Transverse colon (tissue), 4 donors: ENCODE results near the gene RBMXL2.

Experiments used
- CTCF ChIP-seq, 5 experiments: fragments of 200-600 bp in 3 of 5; fragments of 450-650 bp in 2 of 5; sonication (generic) in 3 of 5; IDR thresholded peaks; 1 replicate in 2 of 5; 2 replicates in 3 of 5; pipeline ENCODE4 v1.5.1; 2016 to 2017; ENCODE audit warnings: antibody characterized with exemption in 5 of 5, inconsistent platforms in 3 of 5, mild to moderate bottlenecking in 2 of 5, moderate library complexity in 1 of 5
- EP300 ChIP-seq: sonication (generic); formaldehyde crosslinking; IDR thresholded peaks from one replicate; pipeline ENCODE4 v1.6.1; 2017; ENCODE audit warnings: antibody characterized with exemption, low read depth
- POLR2A ChIP-seq: fragments of 450-650 bp; IDR thresholded peaks from one replicate; pipeline ENCODE4 v1.6.1; 2016; ENCODE audit warnings: antibody characterized with exemption, mild to moderate bottlenecking, moderate library complexity
- POLR2AphosphoS5 ChIP-seq, 3 donors: sonication (generic); formaldehyde crosslinking; IDR thresholded peaks; one replicate each; pipeline ENCODE4 v1.6.1; 2016; ENCODE audit warnings: antibody characterized with exemption in 3 of 3

- no peak for TF ChIP-seq CTCF (IDR thresholded peaks at IDR 0.05)
- TF ChIP-seq POLR2A = no peak
- no peak for TF ChIP-seq EP300
- TF ChIP-seq POLR2AphosphoS5 (IDR thresholded peaks at IDR 0.05) = no peak
Observed at GRCh38 chr11:7077101-7077500, 11.7 kb upstream of the RBMXL2 start.
